MM.1S (cell line): ENCODE data around the gene PALD1.

Experiments
- DNase-seq: peaks from one replicate; pipeline ENCODE4 v3.0.0-alpha.2; 2015
- H2AFZ ChIP-seq: fragments of 300-600 bp; sonication (generic); 2 replicates; pipeline ENCODE4 v1.6.0; 2016; ENCODE audit warnings: antibody characterized with exemption, low read length
- H3F3A ChIP-seq: fragments of 300-600 bp; sonication (generic); 2 replicates; pipeline ENCODE4 v1.6.1; 2016; ENCODE audit warnings: mild to moderate bottlenecking, antibody characterized with exemption, low read length, moderate library complexity, mixed read lengths; ENCODE audit not compliant: insufficient read depth
- H3K27ac ChIP-seq: fragments of 300-600 bp; sonication (generic); 2 replicates; pipeline ENCODE4 v1.5.1; 2016; ENCODE audit warnings: mild to moderate bottlenecking, low read length
- H3K27me3 ChIP-seq: fragments of 300-600 bp; sonication (generic); replicated peaks from 2 replicates; pipeline ENCODE4 v1.6.0; 2016; ENCODE audit warnings: low read length; ENCODE audit not compliant: insufficient read depth
- H3K36me3 ChIP-seq: fragments of 300-600 bp; sonication (generic); replicated peaks from 2 replicates; pipeline ENCODE4 v1.6.1; 2016; ENCODE audit warnings: mild to moderate bottlenecking, low read length, mixed read lengths; ENCODE audit not compliant: insufficient read depth
- H3K4me1 ChIP-seq: fragments of 300-600 bp; sonication (generic); 2 replicates; pipeline ENCODE4 v1.6.1; 2016; ENCODE audit warnings: low read length, mixed read lengths
- H3K4me2 ChIP-seq: fragments of 300-600 bp; sonication (generic); 2 replicates; pipeline ENCODE4 v1.6.0; 2016; ENCODE audit warnings: low read depth, low read length
- H3K4me3 ChIP-seq: fragments of 300-600 bp; sonication (generic); 2 replicates; pipeline ENCODE4 v1.5.1; 2016; ENCODE audit warnings: low read length, mixed read lengths
- H3K79me2 ChIP-seq: fragments of 300-600 bp; sonication (generic); 2 replicates; pipeline ENCODE4 v1.6.1; 2016; ENCODE audit warnings: mixed run types, low read length, mixed read lengths
- H3K9ac ChIP-seq: fragments of 300-600 bp; sonication (generic); 2 replicates; pipeline ENCODE4 v1.6.1; 2016; ENCODE audit warnings: low read length, mixed read lengths
- H3K9me2 ChIP-seq: fragments of 300-600 bp; sonication (generic); replicated peaks from 2 replicates; pipeline ENCODE4 v1.6.1; 2016; ENCODE audit warnings: mild to moderate bottlenecking, low read length, mixed read lengths; ENCODE audit not compliant: insufficient read depth
- H3K9me3 ChIP-seq: fragments of 300-600 bp; sonication (generic); replicated peaks from 2 replicates; pipeline ENCODE4 v1.6.1; 2016; ENCODE audit warnings: mild to moderate bottlenecking, low read length, mixed read lengths; ENCODE audit not compliant: insufficient read depth
- H4K20me1 ChIP-seq: fragments of 300-600 bp; sonication (generic); 2 replicates; pipeline ENCODE4 v1.6.1; 2016; ENCODE audit warnings: mild to moderate bottlenecking, low read length, moderate library complexity, mixed read lengths; ENCODE audit not compliant: insufficient read depth
- CTCF ChIP-seq: fragments of 300-600 bp; sonication (generic); IDR thresholded peaks from 2 replicates; pipeline ENCODE4 v1.5.1; 2016; ENCODE audit warnings: antibody characterized with exemption, low read length, mixed read lengths
- EZH2 ChIP-seq: fragments of 300-600 bp; sonication (generic); optimal IDR thresholded peaks from 2 replicates; pipeline ENCODE3; 2017; ENCODE audit warnings: low read depth, mild to moderate bottlenecking, antibody characterized with exemption, low read length, mixed read lengths
- EZH2phosphoT487 ChIP-seq: fragments of 300-600 bp; sonication (generic); IDR thresholded peaks from 2 replicates; pipeline ENCODE4 v1.6.1; 2018; ENCODE audit warnings: antibody characterized with exemption, low read length

PALD1 gene

GRCh38 chr10:70559861-70560260 lies 81.3 kb downstream of the PALD1 start:
- H3K4me3 ChIP-seq, result no peak overlapping the region
- H3K36me3 ChIP-seq, result peaks cover 2% of the 10 kb centered on the region; the same call in 1 of the 2 replicates
- no peak for TF ChIP-seq CTCF
- TF ChIP-seq EZH2phosphoT487, result no peak
- TF ChIP-seq EZH2, result no peak
- no peak overlapping the region for H2AFZ ChIP-seq
- H3K27me3 ChIP-seq, result no peaks in the 10 kb centered on the region
- H4K20me1 ChIP-seq, result no peaks in the 10 kb centered on the region
- DNase-seq, result no peak
- H3K9ac ChIP-seq, result no peak overlapping the region
- H3F3A ChIP-seq, result no peaks in the 10 kb centered on the region
- no peak overlapping the region for H3K4me2 ChIP-seq
- H3K27ac ChIP-seq, result no peak overlapping the region
- 0 out of 2 replicates have a peak, but pooled peaks cover 6% of the 10 kb centered on the region for H3K79me2 ChIP-seq
- H3K9me3 ChIP-seq, result no peaks in the 10 kb centered on the region
- no peaks in the 10 kb centered on the region for H3K9me2 ChIP-seq
- no peaks in the 10 kb centered on the region for H3K4me1 ChIP-seq

- Histone ChIP-seq H3K9me3 (no peaks in the 10 kb centered on the region), H3K27ac (no peak overlapping the region), H3K79me2 (0 out of 2 replicates have a peak, but pooled peaks cover 6% of the 10 kb centered on the region), H3K4me1 (no peaks in the 10 kb centered on the region), H4K20me1 (no peaks in the 10 kb centered on the region), H3K36me3 (no peaks in the 10 kb centered on the region; the same call in 1 of the 2 replicates), H3F3A (no peaks in the 10 kb centered on the region), H2AFZ (no peak overlapping the region), H3K4me2 (no peak overlapping the region), H3K9me2 (no peaks in the 10 kb centered on the region), H3K27me3 (no peaks in the 10 kb centered on the region), H3K9ac (no peak overlapping the region), H3K4me3 (no peak overlapping the region)
- TF ChIP-seq CTCF (no peak), EZH2phosphoT487 (no peak), EZH2 (no peak)
- no peak for DNase-seq
Observed at GRCh38 chr10:70560511-70560941, 82.0 kb downstream of the PALD1 start.

GRCh38 chr10:70561070-70561469 lies 82.5 kb downstream of the PALD1 start:
- H3K36me3 ChIP-seq, result no peaks in the 10 kb centered on the region; the same call in 1 of the 2 replicates
- no peak overlapping the region for H3K27ac ChIP-seq
- H3K9me2 ChIP-seq, result no peaks in the 10 kb centered on the region
- no peaks in the 10 kb centered on the region for H3K4me1 ChIP-seq
- H3K4me2 ChIP-seq, result no peak overlapping the region
- H3K4me3 ChIP-seq, result no peak overlapping the region
- H3K9me3 ChIP-seq, result no peaks in the 10 kb centered on the region
- H3K9ac ChIP-seq, result no peak overlapping the region
- no peak for DNase-seq
- no peaks in the 10 kb centered on the region for H3K27me3 ChIP-seq
- TF ChIP-seq EZH2phosphoT487, result no peak
- TF ChIP-seq CTCF, result no peak
- no peak for TF ChIP-seq EZH2
- H4K20me1 ChIP-seq, result no peaks in the 10 kb centered on the region
- H2AFZ ChIP-seq, result no peak overlapping the region
- no peaks in the 10 kb centered on the region for H3F3A ChIP-seq
- H3K79me2 ChIP-seq, result 0 out of 2 replicates have a peak, but pooled peaks cover 6% of the 10 kb centered on the region
